ENCODE measurements around the gene LAP3.
"Not testable (repeated sequence)": the region's sequence is repeated elsewhere in the genome, so short reads cannot be mapped to it uniquely, and the experiment has no call there.

LAP3 gene

DNA sequence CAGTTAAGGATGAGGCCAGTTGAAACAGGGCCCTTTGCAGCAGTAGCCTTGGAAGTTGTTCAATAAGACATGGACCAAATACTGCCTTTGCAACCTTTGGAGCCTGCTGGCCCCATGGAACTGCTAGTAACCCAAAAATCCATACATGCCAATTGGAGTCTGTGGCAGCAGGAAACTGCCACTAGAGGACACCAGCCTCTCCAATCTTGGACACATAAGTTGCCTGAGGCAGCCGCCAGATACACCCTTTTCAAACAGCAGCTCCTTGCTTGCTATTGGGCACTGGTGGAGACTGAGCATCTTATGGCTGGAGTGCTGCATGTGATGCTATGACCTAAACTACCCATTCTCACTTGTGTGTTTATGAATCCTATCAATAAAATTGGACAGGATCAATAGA lies 14.8 kb upstream of the LAP3 start:
- DNase-seq, result no peak

DNA sequence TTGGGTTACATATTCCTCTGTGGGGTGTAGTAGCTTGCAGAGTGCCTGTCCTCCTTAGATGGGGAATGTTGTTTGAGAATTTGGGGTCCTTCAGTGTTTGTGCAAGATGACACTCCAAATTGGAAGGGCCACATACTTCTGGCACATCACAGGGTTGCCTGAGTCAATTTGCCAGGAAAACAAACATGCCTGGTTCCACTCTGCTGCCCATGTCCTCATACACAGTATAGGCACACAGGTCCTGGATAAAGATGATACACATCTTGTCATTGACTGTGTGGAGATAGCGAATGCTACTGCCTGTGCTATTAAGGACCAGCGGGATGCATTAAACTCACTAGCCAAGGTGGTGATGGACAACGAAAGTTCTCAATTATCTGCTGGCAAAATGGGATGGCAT lies 11.2 kb upstream of the LAP3 start:
- no peak for DNase-seq

- DNase-seq, result no peak
Observed at GRCh38 chr4:17567271-17567670, 9.7 kb upstream of the LAP3 start.

GRCh38 chr4:17574206-17574605 lies 2.8 kb upstream of the LAP3 start:
- no peak for DNase-seq

- not testable (repeated sequence) for DNase-seq
Observed at GRCh38 chr4:17575177-17575576, 1.8 kb upstream of the LAP3 start.

GRCh38 chr4:17577665-17578481 lies 875 bp downstream of the LAP3 start:
- DNase-seq, result peak; percentile 9

- DNase-seq, result peak; percentile 3
Observed at GRCh38 chr4:17578482-17578891, 1.5 kb downstream of the LAP3 start.

DNA sequence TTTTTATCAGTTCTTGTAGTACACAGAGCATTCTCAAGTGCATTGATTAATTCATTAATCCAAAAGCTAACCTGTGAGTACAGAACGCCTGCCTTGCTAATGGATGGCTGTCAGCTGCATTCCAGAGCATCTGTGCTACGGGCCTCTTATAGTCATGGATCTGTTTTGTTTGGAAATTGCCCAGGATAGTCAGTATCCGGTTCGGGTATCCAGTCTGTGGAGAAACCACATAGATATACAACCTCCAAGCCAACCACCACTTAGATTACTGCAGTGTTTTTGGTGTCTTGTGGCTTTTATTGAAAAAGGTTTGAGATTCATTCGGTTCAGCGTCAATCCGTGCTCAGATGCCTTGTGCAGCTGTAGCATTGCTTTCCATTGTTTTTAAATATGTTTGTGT lies 4.0 kb downstream of the LAP3 start:
- DNase-seq, result no peak

GRCh38 chr4:17583276-17583675 lies 6.3 kb downstream of the LAP3 start:
- no peak for DNase-seq

GRCh38 chr4:17583941-17584340 lies 6.9 kb downstream of the LAP3 start:
- DNase-seq, result no peak

DNA sequence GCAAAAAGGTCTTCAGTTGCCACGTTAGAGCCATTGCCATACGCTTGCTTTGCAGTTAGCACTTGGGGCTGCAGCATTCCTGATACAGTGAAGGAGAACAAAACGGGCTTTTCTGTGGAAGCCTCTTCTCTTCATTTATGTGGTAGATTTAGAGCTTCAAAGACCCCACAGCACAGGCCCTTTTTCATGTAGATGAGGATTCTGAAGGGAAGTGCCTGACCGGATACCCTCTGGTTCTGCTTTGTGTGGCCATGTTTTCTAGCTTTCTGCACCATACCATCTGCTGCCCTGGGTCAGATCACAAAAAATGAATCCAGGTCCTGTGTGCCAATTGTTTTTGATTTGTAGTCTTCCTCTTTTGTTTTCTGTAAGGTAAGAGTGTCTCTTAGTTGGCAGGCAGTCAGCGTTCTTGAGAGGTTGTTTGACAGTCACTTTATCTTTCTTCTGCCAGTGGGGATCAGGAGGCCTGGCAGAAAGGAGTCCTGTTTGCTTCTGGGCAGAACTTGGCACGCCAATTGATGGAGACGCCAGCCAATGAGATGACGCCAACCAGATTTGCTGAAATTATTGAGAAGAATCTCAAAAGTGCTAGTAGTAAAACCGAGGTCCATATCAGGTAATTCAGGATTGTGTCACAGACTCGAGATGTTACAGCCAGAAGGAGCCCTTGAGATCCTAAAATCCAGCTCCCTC lies 7.7 kb downstream of the LAP3 start:
- no peak for DNase-seq

DNA sequence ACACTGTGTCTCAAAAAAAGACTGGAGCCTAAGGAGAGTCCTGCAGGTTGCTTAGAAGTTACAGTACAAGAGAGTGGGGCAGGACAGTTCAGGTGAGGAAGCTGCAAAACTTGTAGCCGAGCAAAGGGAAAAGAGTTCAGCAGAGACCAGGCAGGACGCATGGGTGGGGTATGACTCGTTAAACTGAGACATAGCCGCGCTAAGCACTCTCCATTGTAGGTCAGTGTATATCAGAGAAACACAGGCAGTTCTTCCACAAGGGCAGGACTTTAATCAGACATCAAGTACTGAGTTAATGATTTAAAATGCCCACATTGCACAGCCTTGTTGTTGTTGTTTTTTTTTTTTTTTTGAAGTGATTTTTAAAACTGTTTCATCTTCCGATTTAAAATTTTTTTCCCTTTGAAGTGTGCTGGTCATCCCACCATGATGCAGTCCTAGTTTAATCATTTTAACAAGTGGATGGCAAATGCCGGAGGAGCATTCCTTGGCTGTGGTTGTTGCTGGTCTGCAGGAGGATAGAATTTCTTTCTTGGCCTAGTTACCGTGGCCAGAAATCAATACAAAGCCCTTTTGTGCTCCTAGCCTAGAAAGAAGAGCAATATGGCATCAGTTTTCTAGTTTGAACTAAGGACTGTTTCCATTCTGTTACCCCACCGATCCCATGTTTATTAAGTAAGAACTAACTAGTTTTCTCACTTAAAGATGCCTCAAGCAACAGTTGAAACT lies 10.3 kb downstream of the LAP3 start:
- DNase-seq, result no peak

GRCh38 chr4:17589355-17589754 lies 12.4 kb downstream of the LAP3 start:
- no peak for DNase-seq

DNA sequence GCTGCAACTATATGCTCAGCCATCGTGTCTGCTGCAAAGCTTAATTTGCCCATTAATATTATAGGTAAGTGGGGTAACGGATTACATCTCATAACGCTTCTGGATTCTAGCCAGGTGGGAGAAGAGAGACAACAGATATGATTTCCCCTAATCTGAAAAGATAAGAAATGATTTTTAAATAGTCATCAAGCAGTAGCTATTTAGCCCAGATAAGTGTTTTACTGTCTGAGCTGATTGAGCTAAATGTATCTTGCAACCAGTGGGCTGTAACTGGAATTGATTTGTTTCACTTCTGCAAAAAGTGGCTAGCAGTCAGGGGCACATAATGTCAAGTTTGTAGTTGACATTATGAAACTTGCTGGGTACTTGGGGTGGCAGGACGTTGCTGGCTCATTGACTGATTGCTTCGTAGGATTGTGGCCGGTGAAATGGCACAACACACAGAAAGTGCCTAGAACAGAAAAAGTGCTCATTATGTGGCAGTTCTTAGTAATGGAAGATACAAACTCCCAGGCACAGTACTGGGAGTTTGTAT lies 18.5 kb downstream of the LAP3 start:
- no peak for DNase-seq

- DNase-seq, result no peak
Observed at GRCh38 chr4:17597517-17597916, 20.5 kb downstream of the LAP3 start.

DNA sequence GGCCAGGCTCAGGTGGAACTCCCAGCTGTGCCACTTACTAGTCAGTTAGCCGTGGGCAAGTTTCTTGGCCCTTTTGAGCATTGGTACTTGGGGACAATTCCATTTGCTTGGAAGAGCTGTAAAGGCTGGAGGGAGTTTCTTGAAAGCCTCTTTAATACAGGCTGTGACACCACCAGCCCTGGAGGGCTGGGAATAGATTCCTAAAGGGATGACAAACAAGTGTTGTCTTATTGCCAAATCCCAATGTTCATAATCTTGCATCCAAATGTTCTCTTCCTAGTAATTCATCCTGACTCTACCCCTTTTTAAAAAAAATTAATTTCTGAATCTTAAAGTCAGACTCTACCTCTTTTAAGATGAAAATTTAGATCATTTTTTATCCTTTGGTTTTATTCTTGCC lies 22.8 kb downstream of the LAP3 start:
- DNase-seq, result no peak

- DNase-seq, result no peak
Observed at GRCh38 chr4:17605236-17605635, 28.2 kb downstream of the LAP3 start.

- DNase-seq, result no peak
Observed at GRCh38 chr4:17613761-17614415, 36.9 kb downstream of the LAP3 start.

DNA sequence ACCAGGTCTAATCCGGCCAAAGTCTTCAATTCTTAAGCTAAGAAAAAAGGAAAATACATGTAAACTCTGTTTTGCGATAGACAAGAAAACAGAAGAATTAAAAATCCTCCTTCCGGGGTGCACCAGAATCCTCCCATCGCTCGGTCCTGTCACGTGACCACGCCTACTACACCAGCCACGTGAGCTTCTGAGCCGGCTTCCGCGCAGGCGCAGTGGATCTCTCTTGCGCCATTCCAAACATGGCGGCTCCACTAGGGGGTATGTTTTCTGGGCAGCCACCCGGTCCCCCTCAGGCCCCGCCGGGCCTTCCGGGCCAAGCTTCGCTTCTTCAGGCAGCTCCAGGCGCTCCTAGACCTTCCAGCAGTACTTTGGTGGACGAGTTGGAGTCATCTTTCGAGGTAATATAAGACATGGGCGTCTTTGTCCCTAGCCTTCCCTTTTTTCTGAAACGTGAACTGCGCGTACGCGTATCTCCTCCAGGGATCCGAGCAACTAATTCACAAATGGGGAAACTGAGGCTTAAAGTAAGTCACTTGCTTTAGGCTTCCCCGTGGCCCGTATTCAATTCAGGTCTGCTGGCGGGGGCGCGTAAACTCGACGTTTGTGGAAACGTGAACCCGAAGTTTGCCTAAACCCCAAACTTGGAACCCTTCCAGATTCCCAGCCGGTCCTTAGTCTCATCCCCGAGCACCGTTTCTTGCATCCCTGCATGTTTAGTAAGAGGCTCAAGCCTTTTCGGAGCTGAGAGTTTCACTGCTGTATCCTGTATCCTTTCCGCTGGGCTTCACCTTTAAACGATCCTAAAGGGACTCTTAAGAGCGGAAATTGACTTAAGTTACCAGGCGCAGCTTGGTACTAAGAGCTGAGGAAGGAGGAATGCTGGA lies 37.7 kb downstream of the LAP3 start, which contains the start of gene MED28:
TSS of gene MED28 (plus strand) at position 226 of the 884 bp plus-strand sequence. CDS start at position 240, 14 bp downstream.
- DNase-seq, result peak; percentile 93

DNA sequence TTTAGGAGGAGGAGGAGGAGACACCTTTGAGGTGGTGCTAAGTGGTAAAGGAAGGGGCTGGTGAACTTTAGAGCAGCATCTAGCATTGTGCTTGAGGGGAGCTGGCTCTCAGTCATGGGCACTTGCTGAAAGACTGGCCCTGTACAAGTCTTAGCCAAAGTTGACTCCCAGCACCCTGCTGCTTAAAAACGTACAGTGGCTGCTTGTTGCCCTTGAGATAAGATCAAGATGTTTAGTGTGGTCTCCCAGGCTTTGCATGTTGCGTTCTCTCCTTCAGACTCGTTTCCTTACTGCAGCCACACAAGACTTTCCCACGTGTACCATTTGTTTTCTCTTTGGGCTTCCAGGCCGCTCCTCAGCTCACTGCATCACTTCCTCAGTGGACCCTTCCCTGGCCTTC lies 39.3 kb downstream of the LAP3 start:
- no peak for DNase-seq

- no peak for DNase-seq
Observed at GRCh38 chr4:17618926-17619325, 41.9 kb downstream of the LAP3 start.
